Activated CD8-positive, alpha-beta T cell treated with anti-CD3 and anti-CD28 coated beads, Interleukin-2, amount 10 ng/mL, durations not matched to agents 7 days and 5 days (primary cell): ENCODE results near the gene OGFOD2. TPM values are rescaled to one million over a fixed set of nuclear protein-coding genes. Genes with fewer than 3 reads are reported as not detected.
"Not testable (repeated sequence)": the region's sequence is repeated elsewhere in the genome, so short reads cannot be mapped to it uniquely, and the experiment has no call there.

ENCODE experiments used
- ATAC-seq: fragments of 150-1000 bp; cut with Tn5 transposase; one replicate; pipeline ENCODE4 v1.10.0; 2021; ENCODE audit warnings: moderate library complexity
- CTCF ChIA-PET: fragments of 350-600 bp; sonication (Branson Sonifier 250); formaldehyde crosslinking; loops from one replicate; lab custom pipeline; 2021; ENCODE audit warnings: antibody characterized with exemption; lab: Charles Lee
- POLR2A ChIA-PET: fragments of 350-600 bp; sonication (Branson Sonifier 250); formaldehyde crosslinking; loops from one replicate; lab custom pipeline; 2021; ENCODE audit warnings: antibody characterized with exemption; lab: Charles Lee
- DNase-seq: peaks from one replicate; pipeline ENCODE4 v3.0.0-alpha.2; 2020
- H3K27ac Mint-ChIP-seq: one replicate; pipeline ENCODE4 v1.8.0; 2021; ENCODE audit warnings: mild to moderate bottlenecking, mixed read lengths
- H3K27me3 Mint-ChIP-seq: one replicate; pipeline ENCODE4 v1.8.0; 2021; ENCODE audit warnings: low read depth, mixed read lengths
- H3K36me3 Mint-ChIP-seq: one replicate; pipeline ENCODE4 v1.8.0; 2021; ENCODE audit warnings: low read depth, mixed read lengths
- H3K4me1 Mint-ChIP-seq: one replicate; pipeline ENCODE4 v1.8.0; 2021; ENCODE audit warnings: low read depth, mixed read lengths
- H3K4me3 Mint-ChIP-seq: one replicate; pipeline ENCODE4 v1.8.0; 2021; ENCODE audit warnings: mild to moderate bottlenecking, mixed read lengths
- H3K9me3 Mint-ChIP-seq: one replicate; pipeline ENCODE4 v1.8.0; 2022; ENCODE audit warnings: mixed read lengths; ENCODE audit not compliant: insufficient read depth
- total RNA-seq, 2 experiments: library from RNA; stranded (reverse); gene quantifications; one replicate each; pipeline ENCODE4 v1.2.3, GENCODE V29; 2021

OGFOD2 gene
- 10 to 100 TPM; 24.1 to 27.0 TPM for total RNA-seq

GRCh38 chr12:122974892-122975789 lies at the start of gene OGFOD2:
Gene OGFOD2 (plus strand): TSS chr12:122975244. CDS start chr12:122975252, 8 bp downstream.
- H3K36me3 Mint-ChIP-seq: peaks cover 13% of the 10 kb centered on the region
- ChIA-PET POLR2A (interaction anchor here (0.6 to 3.0 kb wide), 21 partner anchors 9 to 737 kb away, joined by 3 to 21 read pairs (median 3); partner anchors contain the start of genes ABCB9, ATP6V0A2, HIP1R and MPHOSPH9), CTCF (interaction anchor here (1.1 to 3.4 kb wide), 8 partner anchors 12 to 263 kb away, joined by 3 to 14 read pairs (median 4); no protein-coding TSS in a partner anchor)
- peak; percentile 96 for DNase-seq
- no peaks in the 10 kb centered on the region for H3K9me3 Mint-ChIP-seq
- H3K27ac Mint-ChIP-seq: peak within 1 kb of the TSS; percentile 100
- no peaks in the 10 kb centered on the region for H3K27me3 Mint-ChIP-seq
- peak; percentile 85 for ATAC-seq
- H3K4me3 Mint-ChIP-seq: peak within 1 kb of the TSS; percentile 99
- peaks cover 46% of the 10 kb centered on the region for H3K4me1 Mint-ChIP-seq

- ATAC-seq: no peak
- Mint-ChIP-seq H3K9me3 (no peaks in the 10 kb centered on the region), H3K4me1 (peaks cover 20% of the 10 kb centered on the region), H3K36me3 (no peaks in the 10 kb centered on the region), H3K4me3 (no peak overlapping the region), H3K27ac (peak overlapping the region; percentile 50), H3K27me3 (no peaks in the 10 kb centered on the region)
- CTCF ChIA-PET: no interaction called here
- DNase-seq: no peak
- POLR2A ChIA-PET: no interaction called here
These were observed 47.2 kb upstream of the OGFOD2 start for GRCh38 chr12:122927756-122928403.

DNA sequence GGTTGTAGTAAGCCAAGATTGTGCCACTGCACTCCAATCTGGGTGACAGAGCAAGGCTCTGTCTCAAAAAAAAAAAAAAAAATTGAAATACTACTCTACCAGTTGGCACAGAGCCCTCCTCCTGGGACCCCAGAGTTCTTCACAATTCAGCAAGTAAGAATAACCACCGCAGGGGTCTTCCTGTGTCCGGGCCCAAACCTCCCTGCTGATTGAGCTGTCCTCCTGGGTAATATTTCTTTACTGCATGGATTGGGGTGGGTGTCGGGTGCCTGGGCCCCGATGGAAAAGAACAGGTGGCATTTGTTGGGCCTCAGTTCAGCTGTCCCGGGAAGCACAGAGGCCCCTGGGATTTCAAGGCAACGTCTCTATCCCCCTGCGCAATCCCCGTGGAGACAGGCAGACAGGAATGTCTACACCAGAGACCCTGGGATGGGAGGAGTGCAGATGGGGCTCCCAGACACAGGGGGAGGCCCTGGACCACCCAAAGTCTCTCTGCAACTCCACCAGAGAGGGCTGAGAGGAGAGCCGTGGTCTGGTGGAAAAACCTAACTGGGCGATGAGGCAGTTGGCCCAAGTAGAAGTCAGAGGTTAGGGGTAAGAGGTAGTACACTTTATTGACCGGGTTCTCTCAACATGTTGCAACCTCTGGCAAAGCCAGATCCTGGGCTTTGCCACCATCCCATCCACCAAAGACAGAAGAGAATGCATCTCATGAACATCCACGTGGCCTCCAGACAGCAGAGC lies 46.5 kb upstream of the OGFOD2 start:
- Mint-ChIP-seq H3K4me3 (no peak overlapping the region), H3K9me3 (no peaks in the 10 kb centered on the region), H3K27ac (peak overlapping the region; percentile 49), H3K4me1 (peaks cover 20% of the 10 kb centered on the region), H3K36me3 (no peaks in the 10 kb centered on the region), H3K27me3 (no peaks in the 10 kb centered on the region)
- POLR2A ChIA-PET: no interaction called here
- DNase-seq (no peak), ATAC-seq (no peak)
- CTCF ChIA-PET: no interaction called here

GRCh38 chr12:122929148-122929538 lies 45.9 kb upstream of the OGFOD2 start:
- POLR2A ChIA-PET: no interaction called here
- no peaks in the 10 kb centered on the region for H3K9me3 Mint-ChIP-seq

GRCh38 chr12:122929812-122930211 lies 45.2 kb upstream of the OGFOD2 start:
- no peaks in the 10 kb centered on the region for H3K36me3 Mint-ChIP-seq
- no peak overlapping the region for H3K27ac Mint-ChIP-seq
- H3K9me3 Mint-ChIP-seq: no peaks in the 10 kb centered on the region
- no peaks in the 10 kb centered on the region for H3K27me3 Mint-ChIP-seq
- DNase-seq: no peak
- POLR2A ChIA-PET: no interaction called here
- ATAC-seq: no peak
- H3K4me3 Mint-ChIP-seq: no peak overlapping the region
- H3K4me1 Mint-ChIP-seq: peaks cover 18% of the 10 kb centered on the region
- CTCF ChIA-PET: no interaction called here

More at GRCh38 chr12:122929148-122929538, 45.9 kb upstream of the OGFOD2 start:
- Mint-ChIP-seq H3K4me1 (peaks cover 20% of the 10 kb centered on the region), H3K36me3 (no peaks in the 10 kb centered on the region), H3K27ac (no peak overlapping the region), H3K4me3 (no peak overlapping the region), H3K27me3 (no peaks in the 10 kb centered on the region)
- CTCF ChIA-PET: no interaction called here
- no peak for DNase-seq
- ATAC-seq: no peak

DNA sequence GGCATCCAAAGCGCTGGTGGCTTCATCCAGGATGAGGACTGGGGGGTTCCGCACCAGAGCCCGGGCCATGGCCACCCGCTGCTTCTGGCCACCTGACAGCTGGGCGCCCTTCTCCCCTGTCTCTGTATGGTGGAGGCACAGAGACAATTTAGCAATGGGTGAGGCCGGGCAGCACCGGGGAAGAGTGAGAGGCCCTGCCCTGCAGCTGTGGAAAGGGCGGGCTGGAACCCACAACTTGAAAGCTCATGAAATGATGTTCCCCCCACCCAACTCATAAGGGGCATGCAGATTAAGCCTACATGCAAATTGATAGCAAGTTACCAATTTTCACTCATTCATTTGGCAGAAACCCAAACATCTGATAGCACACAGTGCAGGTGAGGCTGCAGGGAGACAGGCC lies 42.8 kb upstream of the OGFOD2 start:
- ChIA-PET CTCF (no interaction called here), POLR2A (no interaction called here)
- Mint-ChIP-seq H3K36me3 (no peaks in the 10 kb centered on the region), H3K9me3 (no peaks in the 10 kb centered on the region), H3K4me3 (no peak overlapping the region), H3K4me1 (peaks cover 13% of the 10 kb centered on the region), H3K27ac (no peak overlapping the region), H3K27me3 (no peaks in the 10 kb centered on the region)
- ATAC-seq (no peak), DNase-seq (no peak)

- Mint-ChIP-seq H3K27ac (no peak overlapping the region), H3K9me3 (no peaks in the 10 kb centered on the region), H3K4me1 (no peaks in the 10 kb centered on the region), H3K4me3 (no peak overlapping the region), H3K27me3 (no peaks in the 10 kb centered on the region), H3K36me3 (no peaks in the 10 kb centered on the region)
- DNase-seq (no peak), ATAC-seq (no peak)
- CTCF ChIA-PET: no interaction called here
- POLR2A ChIA-PET: no interaction called here
These were observed 40.3 kb upstream of the OGFOD2 start for GRCh38 chr12:122934722-122935121.

DNA sequence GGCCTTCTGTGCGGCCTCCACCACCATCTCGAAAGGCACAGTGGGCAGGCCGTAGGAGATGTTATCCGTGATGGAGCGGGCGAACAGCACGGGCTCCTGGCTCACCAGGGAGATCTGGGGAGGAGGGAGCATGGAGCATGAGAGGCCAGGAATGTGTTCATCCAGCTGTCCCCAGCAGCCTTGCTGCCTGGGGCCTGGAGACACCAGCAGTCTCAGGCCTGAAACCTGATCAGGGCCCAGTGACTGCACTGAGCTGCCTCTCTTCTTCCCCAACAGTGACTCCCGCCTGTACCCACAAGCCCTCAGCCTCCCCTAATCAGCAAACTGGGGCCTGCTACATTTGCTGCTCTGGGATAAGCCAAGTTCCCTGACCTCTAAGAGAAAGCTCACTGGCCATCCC lies 39.7 kb upstream of the OGFOD2 start:
- DNase-seq (no peak), ATAC-seq (no peak)
- Mint-ChIP-seq H3K4me3 (no peak overlapping the region), H3K36me3 (no peaks in the 10 kb centered on the region), H3K4me1 (no peaks in the 10 kb centered on the region), H3K9me3 (no peaks in the 10 kb centered on the region), H3K27ac (no peak overlapping the region), H3K27me3 (no peaks in the 10 kb centered on the region)
- POLR2A ChIA-PET: no interaction called here
- CTCF ChIA-PET: no interaction called here

DNA sequence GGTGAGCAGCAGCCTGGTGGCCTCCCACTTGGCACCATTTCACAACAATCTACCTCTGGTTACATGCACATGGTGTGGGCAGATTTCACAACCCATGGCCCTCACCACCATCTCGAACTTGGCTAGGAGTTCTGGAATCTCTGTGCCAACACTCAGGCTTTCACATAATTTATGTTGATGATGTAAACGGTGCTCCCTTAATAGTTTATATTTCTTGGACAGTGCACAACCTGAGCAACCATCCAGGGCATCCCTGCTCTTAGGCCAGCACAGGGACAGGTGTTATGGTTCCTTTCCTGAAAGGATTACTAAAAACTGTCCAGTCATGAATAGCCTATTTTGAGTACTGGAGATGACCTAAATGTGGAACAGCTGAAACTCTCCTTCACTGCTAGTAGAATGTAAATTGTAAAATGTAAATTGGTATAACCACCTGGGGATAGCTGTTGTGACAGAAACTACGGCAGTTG lies 37.4 kb upstream of the OGFOD2 start:
- ChIA-PET CTCF (interaction anchor here (1.4 to 1.6 kb wide), 2 partner anchors 47 to 77 kb away, joined by 3 to 6 read pairs; no protein-coding TSS in a partner anchor), POLR2A (no interaction called here)
- H3K9me3 Mint-ChIP-seq: no peaks in the 10 kb centered on the region

GRCh38 chr12:122939125-122939524 lies 35.9 kb upstream of the OGFOD2 start:
- ChIA-PET POLR2A (no interaction called here), CTCF (interaction anchor here (1.6 kb wide), 1 partner anchor 79 kb away, joined by 6 read pairs; no protein-coding TSS in a partner anchor)
- no peaks in the 10 kb centered on the region for H3K36me3 Mint-ChIP-seq
- no peak overlapping the region for H3K27ac Mint-ChIP-seq
- peaks cover 13% of the 10 kb centered on the region for H3K4me1 Mint-ChIP-seq
- ATAC-seq: no peak
- no peak for DNase-seq
- H3K27me3 Mint-ChIP-seq: no peaks in the 10 kb centered on the region
- no peak overlapping the region for H3K4me3 Mint-ChIP-seq
- H3K9me3 Mint-ChIP-seq: no peaks in the 10 kb centered on the region

More for the DNA sequence above, 37.4 kb upstream of the OGFOD2 start:
- ATAC-seq (no peak), DNase-seq (no peak)
- H3K4me1 Mint-ChIP-seq: peaks cover 3% of the 10 kb centered on the region
- H3K36me3 Mint-ChIP-seq: no peaks in the 10 kb centered on the region
- no peak overlapping the region for H3K4me3 Mint-ChIP-seq
- no peaks in the 10 kb centered on the region for H3K27me3 Mint-ChIP-seq
- H3K27ac Mint-ChIP-seq: no peak overlapping the region

- H3K4me1 Mint-ChIP-seq: peaks cover 24% of the 10 kb centered on the region
- POLR2A ChIA-PET, DNase-seq, ATAC-seq, H3K36me3 Mint-ChIP-seq, H3K27ac Mint-ChIP-seq, H3K9me3 Mint-ChIP-seq, H3K27me3 Mint-ChIP-seq, H3K4me3 Mint-ChIP-seq: not testable (repeated sequence)
- CTCF ChIA-PET: interaction anchor here (0.7 kb wide), 1 partner anchor 53 kb away, joined by 3 read pairs; no protein-coding TSS in a partner anchor
These were observed 33.7 kb upstream of the OGFOD2 start for GRCh38 chr12:122941351-122941750.
